ENCODE results near the gene CDX2. TPM values are rescaled to one million over a fixed set of nuclear protein-coding genes. Genes with fewer than 3 reads are reported as not detected.

CDX2 gene
- total and polyA plus RNA-seq, 2 experiments from 2014 or later, result 34.6 to 60.6 TPM

DNA sequence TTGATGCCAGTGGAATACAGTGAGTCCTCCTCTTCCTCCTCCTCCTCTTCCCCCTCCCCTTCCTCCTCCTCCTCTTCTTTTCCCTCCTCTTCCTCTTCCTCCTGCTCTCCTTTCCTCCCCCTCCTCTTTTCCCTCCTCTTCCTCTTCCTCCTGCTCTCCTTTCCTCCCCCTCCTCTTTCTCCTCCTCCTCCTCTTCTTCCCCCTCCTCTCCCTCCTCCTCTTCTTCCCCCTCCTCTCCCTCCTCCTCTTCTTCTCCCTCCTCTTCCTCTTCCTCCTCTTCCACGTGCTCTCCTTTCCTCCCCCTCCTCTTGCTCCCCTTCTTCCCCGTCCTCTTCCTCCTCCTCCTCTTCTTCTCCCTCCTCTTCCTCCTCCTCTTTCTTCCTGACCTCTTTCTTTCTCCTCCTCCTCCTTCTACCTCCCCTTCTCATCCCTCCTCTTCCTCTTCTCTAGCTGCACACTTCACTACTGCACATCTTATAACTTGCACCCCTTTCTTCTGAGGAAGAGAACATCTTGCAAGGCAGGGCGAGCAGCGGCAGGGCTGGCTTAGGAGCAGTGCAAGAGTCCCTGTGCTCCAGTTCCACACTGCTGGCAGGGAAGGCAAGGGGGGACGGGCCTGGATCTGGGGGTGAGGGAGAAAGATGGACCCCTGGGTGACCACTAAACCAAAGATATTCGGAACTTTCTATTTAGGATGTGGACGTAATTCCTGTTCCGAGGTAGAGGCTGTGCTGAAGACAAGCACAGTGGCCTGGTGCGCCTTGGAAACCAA, 43.7 kb downstream of the CDX2 start:
- H3K4me2 ChIP-seq, result no peak overlapping the region
- H3K27ac ChIP-seq, result no peak overlapping the region
- no peaks in the 10 kb centered on the region for H3K36me3 ChIP-seq (replicated peaks; ENCODE audit: insufficient read depth, low read depth)
- no peak overlapping the region for H3K4me3 ChIP-seq
- H3K9me3 ChIP-seq (ENCODE audit: low read depth), result no peaks in the 10 kb centered on the region
- no peaks in the 10 kb centered on the region for H3K79me2 ChIP-seq
- peaks cover 100% of the 10 kb centered on the region for H3K27me3 ChIP-seq
- H2AFZ ChIP-seq, result no peak overlapping the region
- H4K20me1 ChIP-seq (ENCODE audit: insufficient read depth, poor library complexity, severe bottlenecking), result no peaks in the 10 kb centered on the region
- peak; percentile 62 for TF ChIP-seq EZH2phosphoT487 (IDR thresholded peaks at IDR 0.05; ENCODE audit: low read depth, severe bottlenecking, unreplicated experiment)
- TF ChIP-seq, protein P1, sequence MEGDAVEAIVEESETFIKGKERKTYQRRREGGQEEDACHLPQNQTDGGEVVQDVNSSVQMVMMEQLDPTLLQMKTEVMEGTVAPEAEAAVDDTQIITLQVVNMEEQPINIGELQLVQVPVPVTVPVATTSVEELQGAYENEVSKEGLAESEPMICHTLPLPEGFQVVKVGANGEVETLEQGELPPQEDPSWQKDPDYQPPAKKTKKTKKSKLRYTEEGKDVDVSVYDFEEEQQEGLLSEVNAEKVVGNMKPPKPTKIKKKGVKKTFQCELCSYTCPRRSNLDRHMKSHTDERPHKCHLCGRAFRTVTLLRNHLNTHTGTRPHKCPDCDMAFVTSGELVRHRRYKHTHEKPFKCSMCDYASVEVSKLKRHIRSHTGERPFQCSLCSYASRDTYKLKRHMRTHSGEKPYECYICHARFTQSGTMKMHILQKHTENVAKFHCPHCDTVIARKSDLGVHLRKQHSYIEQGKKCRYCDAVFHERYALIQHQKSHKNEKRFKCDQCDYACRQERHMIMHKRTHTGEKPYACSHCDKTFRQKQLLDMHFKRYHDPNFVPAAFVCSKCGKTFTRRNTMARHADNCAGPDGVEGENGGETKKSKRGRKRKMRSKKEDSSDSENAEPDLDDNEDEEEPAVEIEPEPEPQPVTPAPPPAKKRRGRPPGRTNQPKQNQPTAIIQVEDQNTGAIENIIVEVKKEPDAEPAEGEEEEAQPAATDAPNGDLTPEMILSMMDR (IDR thresholded peaks at IDR 0.05; ENCODE audit: poor library complexity), result no peak
- H3K9me2 ChIP-seq (replicated peaks; ENCODE audit: insufficient read depth), result no peaks in the 10 kb centered on the region
- no peak for DNase-seq (ENCODE audit: low spot score)
- peaks cover 4% of the 10 kb centered on the region for H3K4me1 ChIP-seq (ENCODE audit: insufficient read depth)
- 54% methylated on average over 9 of the region's 9 CpGs for WGBS (ENCODE audit: low lambda C conversion rate, missing lambda C conversion rate)

DNA sequence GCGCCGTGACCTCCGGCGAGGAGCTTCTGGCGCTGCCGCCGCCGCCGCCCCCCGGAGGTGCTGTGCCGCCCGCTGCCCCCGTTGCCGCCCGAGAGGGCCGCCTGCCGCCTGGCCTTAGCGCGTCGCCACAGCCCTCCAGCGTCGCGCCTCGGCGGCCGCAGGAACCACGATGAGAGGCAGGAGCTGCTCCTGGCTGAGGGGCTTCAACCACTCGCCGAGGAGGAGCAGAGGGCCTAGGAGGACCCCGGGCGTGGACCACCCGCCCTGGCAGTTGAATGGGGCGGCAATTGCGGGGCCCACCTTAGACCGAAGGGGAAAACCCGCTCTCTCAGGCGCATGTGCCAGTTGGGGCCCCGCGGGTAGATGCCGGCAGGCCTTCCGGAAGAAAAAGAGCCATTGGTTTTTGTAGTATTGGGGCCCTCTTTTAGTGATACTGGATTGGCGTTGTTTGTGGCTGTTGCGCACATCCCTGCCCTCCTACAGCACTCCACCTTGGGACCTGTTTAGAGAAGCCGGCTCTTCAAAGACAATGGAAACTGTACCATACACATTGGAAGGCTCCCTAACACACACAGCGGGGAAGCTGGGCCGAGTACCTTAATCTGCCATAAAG, 44.5 kb downstream of the CDX2 start:
- Histone ChIP-seq H3K4me2 (peak overlapping the region; percentile 71), H3K79me2 (no peaks in the 10 kb centered on the region), H3K36me3 (replicated peaks; ENCODE audit: insufficient read depth, low read depth) (no peaks in the 10 kb centered on the region), H3K27ac (no peak overlapping the region), H3K9me2 (replicated peaks; ENCODE audit: insufficient read depth) (no peaks in the 10 kb centered on the region), H2AFZ (no peak overlapping the region), H3K27me3 (peaks cover 100% of the 10 kb centered on the region), H3K4me3 (no peak overlapping the region), H3K9me3 (ENCODE audit: low read depth) (no peaks in the 10 kb centered on the region), H4K20me1 (ENCODE audit: insufficient read depth, poor library complexity, severe bottlenecking) (no peaks in the 10 kb centered on the region), H3K4me1 (ENCODE audit: insufficient read depth) (peaks cover 12% of the 10 kb centered on the region)
- no peak for DNase-seq (ENCODE audit: low spot score)
- no peak for TF ChIP-seq EZH2phosphoT487 (IDR thresholded peaks at IDR 0.05; ENCODE audit: low read depth, severe bottlenecking, unreplicated experiment)
- TF ChIP-seq, protein P1 (IDR thresholded peaks at IDR 0.05; ENCODE audit: poor library complexity), result no peak
- TF ChIP-seq EZH2 (IDR thresholded peaks at IDR 0.05; ENCODE audit: borderline replicate concordance), result peak; percentile 14
- whole genome bisulfite sequencing (ENCODE audit: low lambda C conversion rate, missing lambda C conversion rate), result 11% methylated on average over 22 of the region's 46 CpGs

DNA sequence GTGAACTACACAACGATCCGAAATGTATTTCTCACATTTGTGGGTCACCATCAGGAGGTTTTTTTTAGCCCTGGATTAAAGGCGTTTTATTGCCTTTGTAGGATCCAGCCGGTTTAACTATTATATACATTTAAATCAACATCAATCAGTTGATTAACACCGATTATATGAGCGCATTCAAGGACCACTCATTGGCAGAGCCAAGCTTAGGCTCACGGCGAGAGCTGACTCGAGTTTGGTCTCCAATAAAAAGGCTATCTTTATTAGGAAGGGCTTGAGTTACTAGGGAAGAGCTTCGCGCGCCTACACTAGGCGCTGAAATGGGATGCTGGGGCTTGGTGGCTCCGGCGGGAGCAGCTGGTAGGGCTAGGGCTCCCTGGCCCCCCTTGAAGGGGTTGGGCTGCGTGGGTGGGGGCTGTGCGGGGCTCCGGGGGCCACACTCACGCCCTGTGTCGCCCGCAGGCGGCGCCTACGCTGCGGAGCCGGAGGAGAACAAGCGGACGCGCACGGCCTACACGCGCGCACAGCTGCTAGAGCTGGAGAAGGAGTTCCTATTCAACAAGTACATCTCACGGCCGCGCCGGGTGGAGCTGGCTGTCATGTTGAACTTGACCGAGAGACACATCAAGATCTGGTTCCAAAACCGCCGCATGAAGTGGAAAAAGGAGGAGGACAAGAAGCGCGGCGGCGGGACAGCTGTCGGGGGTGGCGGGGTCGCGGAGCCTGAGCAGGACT, 45.2 kb downstream of the CDX2 start:
- H3K9me3 ChIP-seq (ENCODE audit: low read depth), result no peaks in the 10 kb centered on the region
- H3K4me3 ChIP-seq, result no peak overlapping the region
- DNase-seq (ENCODE audit: low spot score), result no peak
- no peaks in the 10 kb centered on the region for H3K36me3 ChIP-seq (replicated peaks; ENCODE audit: insufficient read depth, low read depth)
- no peaks in the 10 kb centered on the region for H3K9me2 ChIP-seq (replicated peaks; ENCODE audit: insufficient read depth)
- H4K20me1 ChIP-seq (ENCODE audit: insufficient read depth, poor library complexity, severe bottlenecking), result no peaks in the 10 kb centered on the region
- H3K27me3 ChIP-seq, result peaks cover 100% of the 10 kb centered on the region
- H2AFZ ChIP-seq, result no peak overlapping the region
- H3K79me2 ChIP-seq, result no peaks in the 10 kb centered on the region
- WGBS (ENCODE audit: low lambda C conversion rate, missing lambda C conversion rate), result 8% methylated on average over 45 of the region's 48 CpGs
- H3K4me1 ChIP-seq (ENCODE audit: insufficient read depth), result peaks cover 14% of the 10 kb centered on the region
- no peak overlapping the region for H3K27ac ChIP-seq
- peak overlapping the region; percentile 71 for H3K4me2 ChIP-seq
- TF ChIP-seq EZH2phosphoT487 (IDR thresholded peaks at IDR 0.05; ENCODE audit: low read depth, severe bottlenecking, unreplicated experiment) (peak; percentile 5), EZH2 (IDR thresholded peaks at IDR 0.05; ENCODE audit: borderline replicate concordance) (peak; percentile 91)
- TF ChIP-seq, protein P1 (IDR thresholded peaks at IDR 0.05; ENCODE audit: poor library complexity), result no peak
